ENCODE data around the gene SLC7A1.

- TF ChIP-seq CTCF (IDR thresholded peaks at IDR 0.05; ENCODE audit: extremely low read depth in 1 of 2, insufficient read depth in 1 of 2, low read depth in 1 of 2, low read length in 2 of 2) (no peak), MAX (IDR thresholded peaks at IDR 0.05; ENCODE audit: insufficient read depth, insufficient read length) (no peak), EZH2 (IDR thresholded peaks at IDR 0.05; ENCODE audit: borderline replicate concordance, low read depth, low read length, severe bottlenecking) (no peak), POLR2A (IDR thresholded peaks at IDR 0.05; ENCODE audit: low read depth, low read length) (no peak), GATA2 (IDR thresholded peaks at IDR 0.05; ENCODE audit: insufficient read depth, insufficient read length, low read depth, low read length) (no peak), POLR2AphosphoS5 (IDR thresholded peaks at IDR 0.05; ENCODE audit: insufficient read depth, low read depth, low read length) (no peak), JUN (IDR thresholded peaks at IDR 0.05; ENCODE audit: borderline replicate concordance, insufficient read depth, insufficient read length, low read depth) (no peak)
Observed at GRCh38 chr13:29476046-29476445, 119.4 kb downstream of the SLC7A1 start.

All from endothelial cell of umbilical vein (primary cell).